Right ventricle myocardium inferior (tissue), 1 donor: ENCODE results near the gene CERS6. TPM values are rescaled to one million over a fixed set of nuclear protein-coding genes. Genes with fewer than 3 reads are reported as not detected.

Experiments
- microRNA-seq: library from miRNA; unstranded; fragments of <30 nt; microRNA quantifications from one replicate; pipeline ENCODE4 v1.2.0, GENCODE V29; 2020
- total RNA-seq: library from RNA; stranded (reverse); fragmentation: NEBNext Ultra II Directional; extraction: Animal tissue kit (Norgen Biotek cat#: 25700); gene quantifications from one replicate; pipeline ENCODE4 v1.2.1, GENCODE V29; 2021
- donor health status: DM: no; HTN: yes; CAD: no; lungs with severe emphysema.

The CERS6 gene
- total RNA-seq, 1 donor from 2014 or later = 65.7 TPM

Small RNAs within 50 kb of the gene (microRNA-seq; reads per million reads assigned to microRNA genes)
- gene MIR4774 = not detected

Other genes starting within 250 kb of the CERS6 start
- gene STK39, start 208.7 kb upstream of the CERS6 start, total RNA-seq = 17.7 TPM